ENCODE results near the gene TTC7B. TPM values are rescaled to one million over a fixed set of nuclear protein-coding genes. Genes with fewer than 3 reads are reported as not detected.
A peak's percentile ranks its signal among the peaks of the same experiment; 100 is the strongest.

The TTC7B gene
- total RNA-seq, 4 donors from 2014 or later: 8.4 to 11.2 (median 9.2) TPM

- intact Hi-C loops (cut with DNase I; ENCODE audit: low total_unique reads): no loop called here
- Histone ChIP-seq H3K9me3 (no peaks in the 10 kb centered on the region), H3K4me3 (no peak overlapping the region), H3K4me1 (no peaks in the 10 kb centered on the region), H3K36me3 (no peaks in the 10 kb centered on the region), H3K27ac (no peak overlapping the region), H3K27me3 (no peaks in the 10 kb centered on the region)
- DNase-seq: no peak
- in situ Hi-C loops (cut with MboI; ENCODE audit: low pct_ligation_motif_present in 1 of 4, low pct_unique_long_range_greater_than_20kb in 1 of 4, low sequenced_read_pairs in 3 of 4): no loop called here
- TF ChIP-seq EP300 (IDR thresholded peaks at IDR 0.05; ENCODE audit: low read depth) (no peak), POLR2AphosphoS5 (IDR thresholded peaks at IDR 0.05) (no peak), CTCF (IDR thresholded peaks at IDR 0.05) (no peak), POLR2A (IDR thresholded peaks at IDR 0.05) (no peak)
- 93% methylated on average over 15 of the region's 15 CpGs; no CpG with 5 or more reads in 1 of the 2 donors for WGBS, 2 donors (ENCODE audit: low coverage in 1 of 2)
Observed at GRCh38 chr14:90785876-90786450, 30.3 kb downstream of the TTC7B start.

- no peaks in the 10 kb centered on the region for H3K9me3 ChIP-seq
- intact Hi-C loops (cut with DNase I; ENCODE audit: low total_unique reads) (no loop called here), in situ Hi-C loops (cut with MboI; ENCODE audit: low pct_ligation_motif_present in 1 of 4, low pct_unique_long_range_greater_than_20kb in 1 of 4, low sequenced_read_pairs in 3 of 4) (no loop called here)
- no peaks in the 10 kb centered on the region for H3K36me3 ChIP-seq
- no peaks in the 10 kb centered on the region for H3K27me3 ChIP-seq
- peak; percentile 31 for DNase-seq
- WGBS, 2 donors (ENCODE audit: low coverage in 1 of 2): 57 to 73% methylated on average over 2 to 7 of the region's 7 CpGs
- no peak for TF ChIP-seq EP300 (IDR thresholded peaks at IDR 0.05; ENCODE audit: low read depth)
- TF ChIP-seq POLR2AphosphoS5 (IDR thresholded peaks at IDR 0.05): no peak
- no peak for TF ChIP-seq POLR2A (IDR thresholded peaks at IDR 0.05)
- no peak for TF ChIP-seq CTCF (IDR thresholded peaks at IDR 0.05)
- H3K4me3 ChIP-seq: no peak overlapping the region
- no peak overlapping the region for H3K27ac ChIP-seq
- no peaks in the 10 kb centered on the region for H3K4me1 ChIP-seq
Observed at GRCh38 chr14:90785471-90785870, 30.8 kb downstream of the TTC7B start.

GRCh38 chr14:90784621-90785270 lies 31.5 kb downstream of the TTC7B start:
- Histone ChIP-seq H3K27ac (no peak overlapping the region), H3K36me3 (no peaks in the 10 kb centered on the region), H3K9me3 (no peaks in the 10 kb centered on the region), H3K4me3 (no peak overlapping the region), H3K4me1 (no peaks in the 10 kb centered on the region), H3K27me3 (no peaks in the 10 kb centered on the region)
- in situ Hi-C loops (cut with MboI; ENCODE audit: low pct_ligation_motif_present in 1 of 4, low pct_unique_long_range_greater_than_20kb in 1 of 4, low sequenced_read_pairs in 3 of 4) (no loop called here), intact Hi-C loops (cut with DNase I; ENCODE audit: low total_unique reads) (no loop called here)
- TF ChIP-seq EP300 (IDR thresholded peaks at IDR 0.05; ENCODE audit: low read depth) (no peak), CTCF (IDR thresholded peaks at IDR 0.05) (no peak), POLR2A (IDR thresholded peaks at IDR 0.05) (no peak), POLR2AphosphoS5 (IDR thresholded peaks at IDR 0.05) (no peak)
- WGBS, 2 donors (ENCODE audit: low coverage in 1 of 2): 90 to 98% methylated on average over 6 to 9 of the region's 9 CpGs
- DNase-seq: no peak

- no peak for DNase-seq
- intact Hi-C loops (cut with DNase I; ENCODE audit: low total_unique reads): no loop called here
- H3K27ac ChIP-seq: no peak overlapping the region
- no peak for TF ChIP-seq CTCF (IDR thresholded peaks at IDR 0.05)
- no peak for TF ChIP-seq POLR2AphosphoS5 (IDR thresholded peaks at IDR 0.05)
- no peak for TF ChIP-seq EP300 (IDR thresholded peaks at IDR 0.05; ENCODE audit: low read depth)
- no peak for TF ChIP-seq POLR2A (IDR thresholded peaks at IDR 0.05)
- H3K4me1 ChIP-seq: no peaks in the 10 kb centered on the region
- no peak overlapping the region for H3K4me3 ChIP-seq
- WGBS, 2 donors (ENCODE audit: low coverage in 1 of 2): 92 to 93% methylated on average over 2 to 6 of the region's 6 CpGs
- H3K27me3 ChIP-seq: no peaks in the 10 kb centered on the region
- H3K36me3 ChIP-seq: no peaks in the 10 kb centered on the region
- in situ Hi-C loops (cut with MboI; ENCODE audit: low pct_ligation_motif_present in 1 of 4, low pct_unique_long_range_greater_than_20kb in 1 of 4, low sequenced_read_pairs in 3 of 4): no loop called here
- H3K9me3 ChIP-seq: no peaks in the 10 kb centered on the region
Observed at GRCh38 chr14:90783344-90783743, 32.9 kb downstream of the TTC7B start.
